Activated effector memory CD4-positive, alpha-beta T cell treated with Interleukin-2 at 50 U/mL for 16 hours (primary cell): ENCODE data around the gene DUS1L.
"Not testable (repeated sequence)": the region's sequence is repeated elsewhere in the genome, so short reads cannot be mapped to it uniquely, and the experiment has no call there.

Experiments
- DNase-seq: peaks from one replicate; pipeline ENCODE4 v3.0.0-alpha.2; 2020

Gene DUS1L

DNA sequence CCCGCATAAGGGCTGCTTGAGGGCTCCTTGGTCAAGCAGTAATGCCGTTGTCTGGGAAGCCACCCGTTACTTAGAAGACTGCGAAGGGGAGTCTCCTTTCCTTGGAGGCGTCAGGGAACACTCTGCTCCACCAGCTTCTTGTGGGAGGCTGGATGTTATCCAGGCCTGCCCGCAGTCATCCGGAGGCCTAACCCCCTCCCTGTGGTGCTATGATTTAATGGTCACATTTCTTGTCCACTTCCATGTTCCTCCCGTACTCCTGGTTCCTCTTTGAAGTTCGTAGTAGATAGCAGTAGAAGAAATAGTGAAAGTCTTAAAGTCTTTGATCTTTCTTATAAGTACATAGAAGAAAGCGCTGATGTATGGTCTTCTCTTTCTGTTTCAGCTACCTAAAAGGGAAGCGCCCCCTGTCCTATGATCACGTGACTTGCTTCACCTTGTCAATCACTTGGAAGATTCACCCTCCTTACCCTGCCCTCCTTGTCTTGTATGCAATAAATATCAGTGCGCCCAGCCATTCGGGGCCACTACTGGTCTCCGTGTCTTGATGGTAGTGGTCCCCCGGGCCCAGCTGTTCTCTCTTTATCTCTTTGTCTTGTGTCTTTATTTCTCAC is 26.7 kb downstream of the DUS1L start:
- DNase-seq = not testable (repeated sequence)

DNA sequence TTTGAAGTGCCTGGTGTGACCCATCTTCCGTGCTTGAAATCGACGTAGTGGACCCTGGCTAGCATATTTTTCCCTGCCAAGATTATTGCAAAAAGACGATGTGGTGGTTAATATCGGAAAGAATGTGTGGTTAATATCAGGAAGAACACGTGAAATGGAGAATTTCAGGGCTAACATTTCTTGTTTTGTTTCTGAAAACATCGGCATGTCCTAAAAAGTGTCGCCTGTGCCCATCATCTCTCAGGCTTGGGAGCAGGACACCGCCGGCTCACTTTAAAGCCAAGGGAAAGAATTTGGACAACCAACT is 27.8 kb downstream of the DUS1L start:
- no peak for DNase-seq

DNA sequence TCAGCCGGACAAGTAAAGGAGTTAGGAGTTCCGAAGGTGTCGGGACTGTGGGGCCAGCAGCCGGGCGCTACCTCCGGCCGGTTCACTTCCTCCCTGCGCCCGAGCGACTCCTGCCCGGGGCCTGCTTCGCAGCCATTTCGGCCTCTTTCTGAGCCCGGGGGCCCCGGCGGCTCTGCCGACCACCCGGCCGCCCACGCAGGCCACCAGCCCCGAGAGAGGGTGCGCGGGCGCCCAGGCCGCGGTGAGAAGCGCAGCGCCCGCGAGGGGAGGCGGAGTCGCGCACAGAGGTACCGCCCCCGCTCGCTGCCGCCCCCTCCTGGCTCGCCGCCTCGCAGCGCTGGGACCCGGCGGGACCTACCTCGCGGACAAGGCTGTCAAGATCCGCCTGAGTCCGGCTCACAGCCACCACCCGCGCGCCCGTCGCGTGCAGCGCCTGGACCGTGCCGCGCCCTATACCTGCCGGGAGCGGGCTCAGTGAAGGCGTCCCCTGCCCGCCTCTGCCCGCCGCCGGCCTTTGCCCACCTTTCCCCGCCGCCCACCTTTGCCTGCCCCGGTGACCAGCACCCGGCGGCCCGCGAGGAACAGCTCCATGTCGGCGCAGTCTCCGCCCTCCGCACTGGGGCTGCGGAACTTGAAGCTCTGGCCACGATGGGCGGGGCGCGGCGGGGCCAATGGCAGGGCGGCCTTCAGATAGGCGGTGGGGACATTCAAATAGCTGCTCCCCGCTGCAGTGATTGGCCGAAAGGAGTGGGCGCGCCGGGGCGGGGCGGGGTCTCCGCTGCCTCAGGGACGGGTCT is 28.3 kb downstream of the DUS1L start, which contains the start of gene DCXR:
Gene DCXR, minus strand, starts transcription at position 606 of the 797 bp plus-strand sequence. Its CDS starts 15 bp downstream, at position 591.
- DNase-seq = peak; percentile 93

DNA sequence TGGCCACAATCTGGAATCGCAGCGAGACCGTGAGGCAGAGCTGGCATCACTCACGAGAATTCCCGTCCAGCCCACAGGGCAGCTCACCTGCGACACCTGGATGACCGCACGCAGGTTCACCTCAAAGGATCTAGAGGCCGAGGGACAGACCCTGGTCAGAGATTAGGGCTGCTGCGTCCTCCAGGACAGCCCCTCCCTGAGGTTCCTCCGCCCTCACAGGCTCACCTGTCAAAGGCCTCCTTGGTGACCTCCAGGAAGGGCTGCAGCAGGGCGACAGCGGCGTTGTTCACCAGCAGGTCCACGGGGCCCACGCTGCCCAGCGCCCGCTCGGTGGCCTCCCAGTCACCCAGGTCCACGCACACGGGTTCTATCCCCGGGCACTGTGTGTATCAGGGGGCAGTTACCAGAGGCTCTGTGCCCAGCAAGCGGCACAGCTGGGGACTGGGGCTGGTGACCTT is 28.9 kb downstream of the DUS1L start:
- no peak for DNase-seq

DNA sequence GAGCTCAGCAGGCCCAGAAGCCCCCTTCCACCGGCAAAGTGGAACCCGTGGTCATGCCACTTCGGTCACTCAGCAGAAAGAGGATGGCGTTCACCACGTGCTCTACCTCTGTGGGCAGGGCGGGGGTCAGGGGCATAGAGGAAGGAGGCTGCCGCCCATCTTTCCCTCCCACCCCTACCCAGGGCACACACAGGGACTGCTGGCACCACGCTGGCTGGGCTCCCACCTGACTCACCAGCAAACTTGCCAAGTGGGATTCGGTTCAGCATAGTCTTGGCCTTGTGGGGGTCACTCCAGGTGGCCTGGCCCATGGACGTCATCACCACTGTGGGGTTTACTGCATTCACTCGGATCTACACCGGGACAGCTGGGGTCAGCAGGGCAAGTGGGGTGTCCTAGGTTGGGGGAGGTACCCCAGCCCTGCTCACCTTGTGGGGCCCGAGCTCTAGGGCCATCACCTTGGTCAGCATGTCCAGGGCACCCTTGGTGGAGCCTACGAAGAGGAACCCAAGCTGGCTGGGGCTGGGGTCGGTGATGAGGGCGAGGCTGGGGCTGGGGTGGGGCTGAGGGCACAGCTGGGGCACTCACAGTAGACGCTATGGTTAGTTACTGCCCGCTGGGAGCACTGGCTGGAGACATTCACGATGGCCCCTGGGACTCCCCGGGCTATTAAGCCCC is 29.5 kb downstream of the DUS1L start:
- no peak for DNase-seq

DNA sequence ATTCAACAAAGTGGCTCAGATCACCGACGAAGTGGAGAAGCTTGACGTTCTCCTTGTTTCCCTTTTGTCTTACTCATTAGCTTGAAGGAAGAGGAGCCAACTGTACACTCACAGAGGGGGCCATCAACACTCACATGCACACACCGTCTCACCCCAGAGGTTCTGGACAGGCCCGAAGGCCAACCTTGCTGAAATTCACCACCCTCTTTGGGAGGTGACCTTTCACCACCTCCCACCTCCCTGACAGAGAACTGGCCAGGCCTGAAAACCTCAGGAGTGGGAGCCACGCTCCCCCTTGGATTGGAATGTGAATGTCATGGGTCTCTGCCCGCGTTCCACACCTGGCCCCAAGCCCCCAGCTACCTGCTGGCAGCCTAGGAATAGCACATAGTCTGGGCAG is 30.1 kb downstream of the DUS1L start:
- no peak for DNase-seq

DNA sequence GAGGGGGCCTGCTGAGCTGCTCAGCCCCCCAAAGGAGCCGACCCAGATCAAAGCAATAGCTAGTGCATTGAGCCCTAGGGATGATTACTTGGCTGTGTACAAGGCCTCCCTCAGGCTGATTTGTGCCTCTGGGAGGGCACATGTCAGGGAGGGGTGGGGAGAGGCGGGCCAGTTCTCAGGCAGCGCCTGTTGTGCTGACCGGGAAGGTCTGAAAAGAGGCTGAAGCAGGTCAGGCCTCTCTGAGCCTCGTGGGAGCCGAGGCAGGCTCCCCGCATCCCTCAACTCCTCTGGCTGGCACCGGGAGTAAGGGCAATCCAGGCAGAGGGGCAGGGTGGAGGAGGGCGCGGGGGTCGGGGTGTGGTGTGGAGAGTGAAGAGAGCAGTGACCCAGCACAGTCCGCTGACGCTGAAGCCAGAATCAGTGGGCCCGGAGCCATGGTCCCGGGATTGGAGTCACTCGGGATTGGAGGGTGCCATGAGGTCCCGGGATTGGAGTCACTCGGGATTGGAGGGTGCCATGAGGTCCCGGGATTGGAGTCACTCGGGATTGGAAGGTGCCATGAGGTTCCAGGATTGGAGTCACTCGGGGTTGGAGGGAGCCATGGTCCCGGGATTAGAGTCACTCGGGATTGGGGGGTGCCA is 31.1 kb downstream of the DUS1L start:
- DNase-seq = no peak

DNA sequence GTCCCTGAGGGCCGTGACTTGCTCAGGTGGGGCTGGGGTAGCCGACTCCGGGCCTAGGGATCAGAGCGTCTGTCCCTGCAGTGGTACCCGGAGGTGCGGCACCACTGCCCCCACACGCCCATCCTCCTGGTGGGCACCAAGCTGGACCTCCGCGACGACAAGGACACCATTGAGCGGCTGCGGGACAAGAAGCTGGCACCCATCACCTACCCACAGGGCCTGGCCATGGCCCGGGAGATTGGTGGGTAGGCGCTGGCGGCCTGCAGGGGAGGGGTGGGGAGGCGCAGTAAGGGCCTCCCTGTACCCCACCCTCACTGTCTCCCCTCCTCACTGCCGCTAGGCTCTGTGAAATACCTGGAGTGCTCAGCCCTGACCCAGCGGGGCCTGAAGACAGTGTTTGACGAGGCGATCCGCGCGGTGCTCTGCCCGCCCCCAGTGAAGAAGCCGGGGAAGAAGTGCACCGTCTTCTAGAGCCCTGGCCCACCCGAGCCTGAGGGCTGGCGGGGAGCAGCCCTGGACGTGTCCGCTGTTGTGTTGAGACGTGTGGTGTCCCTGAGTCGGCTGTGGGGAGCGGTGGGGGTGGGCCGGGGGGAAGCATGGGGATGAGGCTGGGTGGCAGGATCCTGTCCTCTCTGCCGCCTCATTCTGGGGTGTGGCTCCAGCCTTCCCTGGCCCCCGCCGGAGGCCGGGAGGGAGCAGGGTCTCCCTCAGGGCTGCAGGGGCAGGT is 32.1 kb downstream of the DUS1L start:
- no peak for DNase-seq

DNA sequence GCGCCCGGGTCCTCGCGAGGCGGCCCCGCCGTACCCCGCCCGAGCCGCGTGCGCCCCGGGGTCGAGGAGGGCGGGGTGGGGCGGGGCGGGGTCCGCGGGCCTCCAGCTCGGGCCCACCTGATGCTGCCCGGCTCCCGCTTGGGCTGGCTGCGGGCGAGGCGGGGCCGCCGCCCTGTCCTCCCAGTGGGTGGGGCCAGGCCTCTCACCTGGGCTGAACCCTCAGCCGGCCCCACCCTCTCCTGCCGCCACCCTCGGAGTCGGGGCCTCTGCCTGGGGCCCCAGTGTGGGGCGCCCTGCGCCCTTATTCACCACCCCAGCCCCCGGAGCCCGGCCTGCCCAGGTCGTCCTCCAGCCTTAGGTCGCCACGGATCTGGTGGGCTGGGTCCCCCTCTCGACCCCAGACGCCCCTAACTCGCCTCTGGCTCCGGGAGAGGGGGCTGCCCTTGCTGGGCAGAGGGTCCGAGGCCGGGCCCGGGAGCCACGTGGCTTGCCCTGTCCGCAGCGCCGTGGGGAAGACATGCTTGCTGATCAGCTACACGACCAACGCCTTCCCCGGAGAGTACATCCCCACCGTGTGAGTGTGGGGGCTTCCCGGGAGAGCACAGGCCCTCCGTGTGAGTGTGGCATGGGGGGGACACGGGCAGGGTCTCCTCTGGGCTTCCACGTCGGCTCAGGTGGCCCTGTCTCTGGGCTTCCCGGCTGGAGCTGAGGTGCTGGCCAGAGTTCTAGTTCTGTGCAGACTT is 33.5 kb downstream of the DUS1L start:
- no peak for DNase-seq

DNA sequence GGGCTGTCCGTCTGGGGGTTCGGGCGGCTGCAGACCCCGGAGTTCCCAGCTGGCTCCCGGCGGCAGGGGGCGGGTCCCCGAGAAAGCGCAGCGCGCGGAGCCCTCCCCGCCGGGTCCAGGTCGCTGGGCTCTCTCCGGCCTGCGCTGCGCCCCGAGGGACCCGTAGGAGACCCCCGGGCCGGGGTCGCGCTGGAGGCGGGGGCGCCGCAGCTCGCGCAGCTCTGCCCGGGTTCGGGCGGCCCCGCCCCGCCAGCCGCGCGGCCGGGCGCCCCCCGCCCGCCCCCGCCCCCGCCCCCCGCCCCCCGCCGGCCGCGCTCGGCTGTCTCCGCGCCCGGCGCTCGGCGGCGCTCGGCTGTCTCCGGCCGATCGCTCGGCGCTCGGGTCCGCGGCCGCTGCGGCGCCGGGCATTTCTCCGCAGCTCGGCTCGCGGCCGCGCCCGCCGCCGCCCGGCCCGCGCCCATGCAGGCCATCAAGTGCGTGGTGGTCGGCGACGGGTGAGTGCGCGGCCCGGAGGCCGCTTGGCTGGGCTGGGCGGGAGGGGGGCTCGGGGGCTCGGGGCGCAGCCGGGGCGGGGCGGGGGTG is 34.2 kb downstream of the DUS1L start, which contains the start of gene RAC3:
Gene RAC3, plus strand, starts transcription at position 376 of the 582 bp plus-strand sequence. Its CDS starts 84 bp downstream, at position 460.
- DNase-seq = no peak

DNA sequence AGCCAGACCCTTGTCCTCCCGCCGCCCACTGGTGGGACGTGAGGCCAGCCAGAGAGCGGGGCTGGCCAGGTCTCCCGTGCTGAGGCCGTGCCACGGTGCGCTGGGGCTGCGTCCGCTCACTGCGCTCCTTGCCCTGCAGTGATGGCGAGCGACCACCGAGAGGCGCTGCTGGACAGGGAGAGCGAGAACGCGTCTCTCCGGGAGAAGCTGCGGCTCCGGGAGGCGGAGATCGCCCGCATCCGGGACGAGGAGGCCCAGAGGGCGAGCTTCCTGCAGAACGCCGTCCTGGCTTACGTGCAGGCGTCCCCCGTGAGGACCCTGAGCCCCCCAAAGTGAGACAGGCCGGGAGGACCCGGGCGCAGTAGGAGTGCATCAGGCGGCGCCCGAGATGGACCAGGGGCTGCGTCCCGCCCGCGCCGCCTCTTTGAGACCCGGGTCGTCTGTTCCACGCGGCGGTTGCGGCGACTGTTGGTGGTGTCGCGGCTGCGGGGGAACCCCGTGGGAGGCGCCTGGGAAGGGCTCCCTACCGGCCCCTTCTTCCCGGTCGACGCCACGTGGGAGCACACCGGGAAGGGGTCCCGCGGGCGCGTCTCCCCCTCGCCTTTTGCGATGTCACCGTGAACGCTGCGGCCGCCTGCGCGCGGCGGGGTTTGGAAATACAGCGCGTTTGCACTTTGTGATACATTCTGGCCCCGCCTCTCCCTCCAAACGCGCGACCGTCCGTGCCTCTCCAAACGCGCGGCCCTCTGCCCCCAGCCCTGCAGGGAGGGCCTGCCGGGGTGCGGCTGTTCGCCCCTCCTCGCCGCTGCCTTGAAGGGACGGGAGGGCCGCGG is 34.9 kb downstream of the DUS1L start:
- peak; percentile 75 for DNase-seq

DNA sequence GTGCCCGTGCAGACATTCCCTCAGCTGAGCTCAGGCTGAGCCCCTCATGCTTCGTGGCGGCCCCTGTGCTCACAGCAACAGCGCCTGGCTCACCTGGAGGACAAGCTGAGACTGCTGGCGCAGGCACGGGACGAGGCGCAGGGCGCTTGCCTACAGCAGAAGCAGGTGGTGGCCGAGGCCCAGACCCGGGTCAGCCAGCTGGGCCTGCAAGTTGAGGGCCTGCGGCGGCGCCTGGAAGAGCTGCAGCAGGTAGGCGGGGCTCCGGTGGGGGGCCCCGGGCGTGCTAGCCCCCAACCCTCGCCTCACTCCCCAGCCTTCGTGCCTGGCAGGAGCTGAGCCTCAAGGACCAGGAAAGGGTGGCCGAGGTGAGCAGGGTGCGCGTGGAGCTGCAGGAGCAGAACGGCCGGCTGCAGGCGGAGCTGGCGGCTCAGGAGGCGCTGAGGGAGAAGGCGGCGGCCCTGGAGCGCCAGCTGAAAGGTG is 35.6 kb downstream of the DUS1L start:
- DNase-seq = no peak

DNA sequence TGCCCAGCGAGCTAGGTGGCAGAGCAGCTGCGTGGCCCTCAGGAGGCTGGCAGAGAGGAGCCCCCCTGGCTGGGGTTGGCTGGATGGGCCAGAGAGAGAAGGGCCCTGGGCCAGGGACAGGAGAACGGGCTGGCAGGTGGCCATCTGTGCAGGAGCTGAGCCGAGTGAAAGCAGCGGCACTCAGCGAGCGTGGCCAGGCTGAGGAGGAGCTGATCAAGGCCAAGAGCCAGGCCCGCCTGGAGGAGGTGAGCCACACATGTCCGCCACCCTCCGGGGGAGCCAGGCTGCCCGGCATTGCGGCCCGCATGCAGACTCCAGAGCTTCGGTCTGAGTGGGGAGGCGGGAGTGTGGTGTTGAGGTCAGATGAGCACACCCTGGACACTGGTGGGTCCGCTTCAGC is 36.2 kb downstream of the DUS1L start:
- no peak for DNase-seq

DNA sequence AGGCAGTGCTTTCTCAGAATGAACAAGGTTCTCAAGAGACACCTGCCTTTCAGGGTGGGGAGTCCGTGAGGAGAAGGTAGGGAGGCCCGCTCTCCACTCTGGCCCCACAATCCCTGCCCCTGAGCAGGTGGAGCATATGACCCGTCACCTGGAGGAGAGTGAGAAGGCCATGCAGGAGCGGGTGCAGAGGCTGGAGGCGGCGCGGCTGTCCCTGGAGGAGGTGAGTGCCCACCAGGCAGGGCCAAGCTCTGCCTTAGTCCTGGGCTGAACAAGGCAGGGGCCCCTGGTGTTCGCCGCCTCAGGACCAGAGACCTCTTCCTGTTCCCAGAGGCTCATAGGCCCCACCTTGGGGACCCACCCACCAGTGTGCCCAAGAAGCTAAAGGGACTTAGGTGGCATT is 36.6 kb downstream of the DUS1L start:
- DNase-seq = no peak

DNA sequence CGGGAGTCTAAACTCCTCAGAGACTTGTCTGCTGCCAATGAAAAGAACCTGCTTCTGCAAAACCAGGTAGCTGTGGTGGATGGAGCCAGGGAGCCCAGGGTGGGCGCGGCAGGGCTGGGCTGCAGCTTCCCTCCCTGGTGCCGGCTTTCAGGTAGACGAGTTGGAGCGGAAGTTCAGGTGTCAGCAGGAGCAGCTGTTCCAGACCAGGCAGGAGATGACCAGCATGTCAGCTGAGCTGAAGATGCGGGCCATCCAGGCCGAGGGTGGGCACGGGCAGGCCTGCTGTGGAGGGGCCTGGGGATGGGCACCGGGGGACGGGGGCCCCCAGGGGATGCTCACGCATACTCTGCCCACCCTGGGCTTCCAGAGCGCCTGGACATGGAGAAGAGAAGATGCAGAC is 37.4 kb downstream of the DUS1L start:
- DNase-seq = no peak

DNA sequence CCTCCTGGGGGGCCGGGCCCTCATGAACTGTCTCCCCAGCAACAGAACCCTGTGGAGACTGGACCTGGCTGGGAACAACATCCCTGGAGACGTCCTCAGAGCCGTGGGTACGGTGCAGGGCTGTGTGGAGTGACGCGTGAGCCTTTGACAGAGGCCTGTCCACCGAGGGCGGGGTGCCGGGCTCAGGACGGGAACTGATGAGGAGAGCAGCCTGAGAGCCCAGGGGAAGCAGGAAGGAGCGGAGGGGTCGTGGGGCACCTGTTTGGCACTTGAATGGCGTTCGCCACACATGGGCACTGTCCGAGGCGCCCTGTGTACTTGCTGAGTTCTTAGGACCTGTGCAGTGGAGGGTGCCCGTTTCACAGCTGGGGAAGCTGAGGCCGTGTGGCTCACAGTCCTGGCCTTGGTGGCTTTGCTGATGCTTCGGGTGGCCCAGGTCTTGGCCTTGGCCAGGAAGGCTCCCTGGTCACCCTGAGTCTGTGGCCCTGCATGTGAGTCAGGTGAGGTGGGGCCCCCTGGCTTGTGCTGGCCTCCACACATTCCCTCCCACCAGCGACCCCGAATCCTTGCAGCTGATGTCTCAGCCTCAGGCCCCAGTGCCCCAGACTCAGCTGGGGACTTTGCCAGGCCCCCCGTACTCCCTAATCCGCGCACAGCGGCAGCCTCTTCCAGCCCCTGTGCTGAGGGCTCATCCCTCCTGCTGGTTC is 40.0 kb downstream of the DUS1L start:
- DNase-seq = no peak

DNA sequence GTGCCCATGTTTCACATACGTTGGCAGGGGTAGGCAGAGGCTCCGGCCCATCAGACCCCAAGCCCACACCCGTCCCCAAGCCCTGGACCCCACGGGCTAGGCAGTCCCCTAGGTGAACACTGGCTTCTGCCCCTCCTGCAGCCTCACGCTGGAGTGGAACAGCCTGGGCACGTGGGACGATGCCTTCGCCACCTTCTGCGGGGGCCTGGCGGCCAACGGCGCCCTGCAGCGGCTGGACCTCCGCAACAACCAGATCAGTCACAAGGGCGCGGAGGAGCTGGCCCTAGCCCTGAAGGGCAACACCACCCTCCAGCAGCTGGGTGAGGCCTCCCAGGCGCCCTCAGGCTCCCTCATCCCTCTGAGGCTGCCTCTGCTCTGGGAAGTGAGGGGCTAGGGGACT is 40.7 kb downstream of the DUS1L start:
- no peak for DNase-seq

DNA sequence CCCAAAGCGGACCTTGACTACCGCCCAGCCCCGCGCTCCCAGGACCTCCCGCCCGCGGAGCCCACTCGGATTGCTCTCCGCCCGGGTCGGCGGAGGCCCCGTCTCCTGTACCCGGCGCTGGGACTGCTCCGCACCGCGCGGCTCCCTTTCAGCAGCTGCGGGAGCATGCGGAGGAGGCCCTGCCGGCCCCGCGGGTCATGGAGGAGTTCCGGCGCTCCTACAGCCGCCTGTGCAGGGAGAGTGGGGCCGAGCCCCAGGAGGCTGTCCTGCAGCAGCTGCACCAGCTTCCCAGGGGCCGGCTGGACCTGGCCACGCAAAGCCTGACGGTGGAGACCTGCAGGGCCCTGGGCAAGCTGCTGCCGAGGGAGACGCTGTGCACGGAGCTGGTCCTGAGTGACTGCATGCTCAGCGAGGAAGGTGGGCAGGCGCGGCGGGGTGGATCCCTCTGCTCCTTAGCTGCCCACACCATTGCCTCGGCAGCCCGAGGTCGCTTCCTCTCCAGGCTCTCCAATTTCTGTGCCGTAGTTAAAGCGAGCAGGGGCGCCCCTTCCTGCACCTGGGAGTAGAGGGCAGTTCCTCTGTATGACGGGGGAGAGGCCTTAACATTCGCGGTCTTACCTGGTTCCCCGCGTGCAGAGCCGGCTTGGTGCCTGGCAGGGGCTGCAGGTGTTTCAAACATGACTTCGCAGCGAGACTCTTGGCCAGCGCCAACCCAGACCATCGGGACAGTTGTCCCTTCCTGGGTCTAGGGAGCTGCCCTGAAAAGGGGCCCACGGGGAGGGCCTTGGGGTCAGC is 42.0 kb downstream of the DUS1L start:
- no peak for DNase-seq

DNA sequence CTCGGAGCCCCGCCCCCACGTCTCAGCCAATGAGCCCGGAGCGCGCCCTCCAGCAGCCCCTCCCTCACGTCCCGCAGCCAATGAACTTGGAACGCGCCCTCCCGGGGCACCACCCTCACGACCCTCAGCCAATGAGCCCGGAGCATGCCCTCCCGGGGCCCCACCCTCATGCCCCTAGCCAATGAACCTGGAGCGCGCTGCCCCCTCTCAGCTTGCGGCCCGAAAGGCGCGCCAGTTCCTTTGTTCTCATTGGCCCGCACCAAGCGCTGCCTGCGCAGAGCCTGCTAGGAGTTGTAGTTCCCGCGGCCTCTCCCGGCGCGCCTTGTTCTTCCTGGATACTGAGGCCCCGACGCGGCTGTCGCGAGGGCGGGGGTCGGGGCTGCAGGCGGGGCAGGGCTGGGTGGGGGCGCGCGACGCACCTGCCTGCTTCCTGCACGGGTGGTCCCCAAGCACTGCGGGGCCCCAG is 42.6 kb downstream of the DUS1L start, which contains the start of gene LRRC45:
Gene LRRC45, plus strand, starts transcription at position 325 of the 466 bp plus-strand sequence. CDS start 339 bp downstream, outside the sequence.
- DNase-seq = peak; percentile 100
